ENCODE results near the gene HORMAD2.
"Not testable (repeated sequence)": the region's sequence is repeated elsewhere in the genome, so short reads cannot be mapped to it uniquely, and the experiment has no call there.

Gene HORMAD2

GRCh38 chr22:30193031-30193775 is 112.9 kb downstream of the HORMAD2 start:
- DNase-seq = no peak

- peak in 1 of 2 experiments; percentile 19 for DNase-seq
Observed at GRCh38 chr22:30195245-30196140, 115.2 kb downstream of the HORMAD2 start.

- DNase-seq = peak; percentile 100
Observed at GRCh38 chr22:30196141-30196879, 116.0 kb downstream of the HORMAD2 start.

GRCh38 chr22:30196880-30197336 is 116.6 kb downstream of the HORMAD2 start:
- no peak for DNase-seq

- DNase-seq = no peak
Observed at GRCh38 chr22:30197389-30197788, 117.1 kb downstream of the HORMAD2 start.

- no peak for DNase-seq
Observed at GRCh38 chr22:30198152-30198825, 118.0 kb downstream of the HORMAD2 start.

GRCh38 chr22:30198921-30199320 is 118.7 kb downstream of the HORMAD2 start:
- no peak for DNase-seq

- DNase-seq = not testable (repeated sequence)
Observed at GRCh38 chr22:30200905-30201304, 120.6 kb downstream of the HORMAD2 start.

- no peak for DNase-seq
Observed at GRCh38 chr22:30201945-30202344, 121.7 kb downstream of the HORMAD2 start.

- no peak for DNase-seq
Observed at GRCh38 chr22:30202531-30203006, 122.3 kb downstream of the HORMAD2 start.

- no peak for DNase-seq
Observed at GRCh38 chr22:30204015-30204741, 123.9 kb downstream of the HORMAD2 start.

- peak; percentile 56 to 81 for DNase-seq
Observed at GRCh38 chr22:30204742-30205111, 124.5 kb downstream of the HORMAD2 start.

- DNase-seq = peak; percentile 97 to 98
Observed at GRCh38 chr22:30205281-30206115, 125.2 kb downstream of the HORMAD2 start.

GRCh38 chr22:30206944-30207343 is 126.7 kb downstream of the HORMAD2 start:
- peak; percentile 72 to 76 for DNase-seq

GRCh38 chr22:30208631-30209603 is 128.7 kb downstream of the HORMAD2 start:
- peak; percentile 62 to 78 for DNase-seq

GRCh38 chr22:30209642-30210041 is 129.4 kb downstream of the HORMAD2 start:
- no peak for DNase-seq

GRCh38 chr22:30210235-30210909 is 130.1 kb downstream of the HORMAD2 start:
- no peak for DNase-seq

- peak in 1 of 2 experiments; percentile 53 for DNase-seq
Observed at GRCh38 chr22:30211124-30211820, 131.0 kb downstream of the HORMAD2 start.

All from SHP77 (cell line).